Thyroid gland (tissue), 4 donors: Measurements from ENCODE around the gene SPNS3. TPM values are rescaled to one million over a fixed set of nuclear protein-coding genes. Genes with fewer than 3 reads are reported as not detected.

Experiments used
- DNase-seq, 2 donors: peaks; one replicate each; pipeline ENCODE4 v3.0.0-alpha.2; 2019
- H3K27ac ChIP-seq, 3 donors: fragments of 200-600 bp; sonication (generic); 1 replicate in 2 of 3; 2 replicates in 1 of 3; pipeline ENCODE4 v1.5.1; 2016 to 2019; ENCODE audit warnings: mild to moderate bottlenecking in 1 of 3, moderate library complexity in 1 of 3
- H3K27me3 ChIP-seq: fragments of 200-600 bp; sonication (generic); one replicate; pipeline ENCODE4 v1.5.1; 2019
- H3K36me3 ChIP-seq, 2 donors: fragments of 200-600 bp; sonication (generic); one replicate each; pipeline ENCODE4 v1.5.1; 2016 to 2019
- H3K4me1 ChIP-seq, 2 donors: fragments of 200-600 bp; sonication (generic); one replicate each; pipeline ENCODE4 v1.5.1; 2017 to 2019
- H3K4me3 ChIP-seq, 3 donors: fragments of 200-600 bp; sonication (generic); replicated peaks in 1 of 3; 1 replicate in 2 of 3; 2 replicates in 1 of 3; pipeline ENCODE4 v1.5.1; 2016; ENCODE audit warnings: mild to moderate bottlenecking in 1 of 3
- H3K9me3 ChIP-seq: fragments of 200-600 bp; sonication (generic); one replicate; pipeline ENCODE4 v1.5.1; 2017
- CTCF ChIP-seq, 6 experiments: fragments of 200-600 bp in 3 of 6; fragments of 450-650 bp in 3 of 6; sonication (generic) in 3 of 6; IDR thresholded peaks; one replicate each; pipeline ENCODE4 v1.5.1; 2016 to 2019; ENCODE audit warnings: antibody characterized with exemption in 6 of 6, mild to moderate bottlenecking in 2 of 6, inconsistent platforms in 1 of 6, moderate library complexity in 1 of 6
- POLR2A ChIP-seq, 2 donors: fragments of 450-650 bp; IDR thresholded peaks; one replicate each; pipeline ENCODE4 v1.6.1; 2017; ENCODE audit warnings: antibody characterized with exemption in 2 of 2, mild to moderate bottlenecking in 2 of 2, moderate library complexity in 1 of 2
- WGBS, 2 donors: methylation state at CpG; one replicate each; pipeline ENCODE4 v1.1.5; 2017; 5-methylcytosine and 5-hydroxymethylcytosine counted together
- intact Hi-C: fragments of 100-400 bp; cut with DNase I; formaldehyde crosslinking; loops from one replicate; pipeline ENCODE4 v1.15.1; 2023
- total RNA-seq, 4 donors: library from RNA; depleted of rRNA; stranded (reverse); fragments of >200 nt; gene quantifications; one replicate each; pipeline ENCODE4 v1.2.3, GENCODE V29; 2016

The SPNS3 gene
- total RNA-seq, 4 donors from 2014 or later: 0.54 TPM; not detected in 3

- Histone ChIP-seq H3K36me3 (no peaks in the 10 kb centered on the region), H3K27me3 (no peaks in the 10 kb centered on the region), H3K4me3 (no peak overlapping the region), H3K9me3 (no peaks in the 10 kb centered on the region), H3K27ac (peak overlapping the region in 1 of 3 donors; percentile 86), H3K4me1 (peaks cover 11 to 19% of the 10 kb centered on the region in 2 donors)
- 85 to 88% methylated on average over 9 of the region's 9 CpGs for WGBS, 2 donors
- no peak for DNase-seq
- TF ChIP-seq POLR2A (IDR thresholded peaks at IDR 0.05): no peak
- TF ChIP-seq CTCF (IDR thresholded peaks at IDR 0.05): no peak
- intact Hi-C loops: no loop called here
Observed at GRCh38 chr17:4490109-4490591, 56.4 kb downstream of the SPNS3 start.

GRCh38 chr17:4490637-4491061 lies 56.9 kb downstream of the SPNS3 start:
- Histone ChIP-seq H3K27ac (peak overlapping the region in 1 of 3 donors; percentile 47), H3K27me3 (no peaks in the 10 kb centered on the region), H3K4me1 (peaks cover 11 to 19% of the 10 kb centered on the region in 2 donors), H3K4me3 (no peak overlapping the region), H3K9me3 (no peaks in the 10 kb centered on the region), H3K36me3 (no peaks in the 10 kb centered on the region)
- TF ChIP-seq CTCF (IDR thresholded peaks at IDR 0.05) (no peak), POLR2A (IDR thresholded peaks at IDR 0.05) (no peak)
- 63 to 67% methylated on average over 5 to 7 of the region's 7 CpGs for WGBS, 2 donors
- DNase-seq: no peak
- intact Hi-C loops: no loop called here

- intact Hi-C loops: no loop called here
- no peaks in the 10 kb centered on the region for H3K36me3 ChIP-seq
- H3K9me3 ChIP-seq: no peaks in the 10 kb centered on the region
- H3K27me3 ChIP-seq: no peaks in the 10 kb centered on the region
- TF ChIP-seq CTCF (IDR thresholded peaks at IDR 0.05): no peak
- TF ChIP-seq POLR2A (IDR thresholded peaks at IDR 0.05): no peak
- WGBS, 2 donors: 64 to 68% methylated on average over 20 of the region's 20 CpGs
- H3K4me1 ChIP-seq: peaks cover 17 to 29% of the 10 kb centered on the region in 2 donors
- H3K4me3 ChIP-seq: no peak overlapping the region
- DNase-seq: peak; percentile 34 to 45
- no peak overlapping the region for H3K27ac ChIP-seq
Observed at GRCh38 chr17:4492721-4493561, 59.2 kb downstream of the SPNS3 start.

- WGBS, 2 donors: 35 to 46% methylated on average over 22 to 23 of the region's 23 CpGs
- Histone ChIP-seq H3K4me3 (no peak overlapping the region), H3K4me1 (peaks cover 21 to 33% of the 10 kb centered on the region in 2 donors), H3K27me3 (no peaks in the 10 kb centered on the region), H3K27ac (no peak overlapping the region), H3K9me3 (no peaks in the 10 kb centered on the region), H3K36me3 (no peaks in the 10 kb centered on the region)
- TF ChIP-seq CTCF (IDR thresholded peaks at IDR 0.05) (no peak), POLR2A (IDR thresholded peaks at IDR 0.05) (no peak)
- DNase-seq: peak; percentile 57 to 76
- intact Hi-C loops: no loop called here
Observed at GRCh38 chr17:4497101-4497824, 63.5 kb downstream of the SPNS3 start.
